ENCODE results near the gene A1BG. TPM values are rescaled to one million over a fixed set of nuclear protein-coding genes. Genes with fewer than 3 reads are reported as not detected.
"Not testable (repeated sequence)": the region's sequence is repeated elsewhere in the genome, so short reads cannot be mapped to it uniquely, and the experiment has no call there.

A1BG gene
- total RNA-seq, 2 donors from 2014 or later = 12.6 to 16.4 TPM

DNA sequence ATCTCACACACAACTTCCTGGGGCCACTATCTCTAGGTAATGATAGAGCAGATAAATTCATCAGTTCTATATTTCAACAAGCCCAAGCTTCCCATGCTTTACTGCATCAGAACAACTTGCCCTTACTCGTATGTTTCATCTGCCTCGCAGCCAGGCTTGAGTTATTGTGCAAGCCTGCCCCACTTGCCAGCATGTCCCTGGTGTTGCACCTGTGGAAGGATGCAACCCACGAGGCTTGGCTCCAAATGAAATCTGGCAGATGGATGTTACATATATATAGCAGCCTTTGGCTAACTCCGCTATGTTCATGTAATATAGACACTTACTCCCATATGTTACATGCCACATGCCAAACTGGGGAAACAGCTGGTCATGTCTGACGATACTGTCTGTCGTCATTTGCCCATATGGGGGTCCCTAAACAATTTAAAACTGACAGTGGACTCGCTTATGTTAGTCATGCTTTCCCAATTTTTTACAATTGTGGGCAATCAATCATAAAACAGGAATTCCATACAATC lies 41.9 kb downstream of the A1BG start:
- Histone ChIP-seq H3K27ac (ENCODE audit: low read depth, low read length) (no peak overlapping the region), H3K4me3 (ENCODE audit: low read length) (no peak overlapping the region), H3K27me3 (ENCODE audit: control insufficient read depth, insufficient read depth, low read length, poor library complexity, severe bottlenecking) (no peaks in the 10 kb centered on the region), H3K9ac (ENCODE audit: extremely low read depth, low read length, poor library complexity, severe bottlenecking) (no peak overlapping the region), H3K4me1 (ENCODE audit: control insufficient read depth, insufficient read depth, low read length) (no peaks in the 10 kb centered on the region), H3K36me3 (ENCODE audit: control insufficient read depth, insufficient read depth, low read length) (peaks cover 76% of the 10 kb centered on the region), H3K9me3 (ENCODE audit: control insufficient read depth, low read length) (no peaks in the 10 kb centered on the region)
- Mint-ChIP-seq H3K27me3 (ENCODE audit: insufficient read depth) (no peaks in the 10 kb centered on the region), H3K36me3 (ENCODE audit: low read depth) (peaks cover 68% of the 10 kb centered on the region), H3K9me3 (no peaks in the 10 kb centered on the region), H3K27ac (no peak overlapping the region), H3K4me1 (peaks cover under 1% of the 10 kb centered on the region), H3K4me3 (no peak overlapping the region)
- DNase-seq = no peak
- 94 to 95% methylated on average over 6 to 7 of the region's 7 CpGs for WGBS, 2 experiments (ENCODE audit: insufficient coverage in 1 of 2, insufficient read length in 1 of 2)
- TF ChIP-seq, protein P1, sequence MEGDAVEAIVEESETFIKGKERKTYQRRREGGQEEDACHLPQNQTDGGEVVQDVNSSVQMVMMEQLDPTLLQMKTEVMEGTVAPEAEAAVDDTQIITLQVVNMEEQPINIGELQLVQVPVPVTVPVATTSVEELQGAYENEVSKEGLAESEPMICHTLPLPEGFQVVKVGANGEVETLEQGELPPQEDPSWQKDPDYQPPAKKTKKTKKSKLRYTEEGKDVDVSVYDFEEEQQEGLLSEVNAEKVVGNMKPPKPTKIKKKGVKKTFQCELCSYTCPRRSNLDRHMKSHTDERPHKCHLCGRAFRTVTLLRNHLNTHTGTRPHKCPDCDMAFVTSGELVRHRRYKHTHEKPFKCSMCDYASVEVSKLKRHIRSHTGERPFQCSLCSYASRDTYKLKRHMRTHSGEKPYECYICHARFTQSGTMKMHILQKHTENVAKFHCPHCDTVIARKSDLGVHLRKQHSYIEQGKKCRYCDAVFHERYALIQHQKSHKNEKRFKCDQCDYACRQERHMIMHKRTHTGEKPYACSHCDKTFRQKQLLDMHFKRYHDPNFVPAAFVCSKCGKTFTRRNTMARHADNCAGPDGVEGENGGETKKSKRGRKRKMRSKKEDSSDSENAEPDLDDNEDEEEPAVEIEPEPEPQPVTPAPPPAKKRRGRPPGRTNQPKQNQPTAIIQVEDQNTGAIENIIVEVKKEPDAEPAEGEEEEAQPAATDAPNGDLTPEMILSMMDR (conservative IDR thresholded peaks at IDR 0.05) = no peak

DNA sequence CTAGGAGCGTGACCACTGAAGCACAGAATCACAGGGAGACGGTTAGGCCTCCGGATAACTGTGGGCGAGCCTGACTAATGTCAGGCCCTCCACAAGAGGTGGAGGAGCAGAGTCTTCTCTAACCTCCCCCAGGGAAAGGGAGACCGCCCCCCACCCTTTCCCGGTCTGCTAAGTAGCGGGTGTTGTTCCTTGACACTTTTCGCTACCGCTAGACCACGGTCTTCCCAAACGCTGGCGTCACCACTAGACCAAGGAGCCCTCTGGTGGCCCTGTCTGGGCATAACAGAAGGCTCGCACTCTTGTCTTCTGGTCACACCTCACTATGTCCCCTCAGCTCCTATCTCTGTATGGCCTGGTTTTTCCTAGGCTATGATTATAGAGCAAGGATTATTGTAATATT lies 42.6 kb downstream of the A1BG start:
- H3K4me1 Mint-ChIP-seq; H3K9me3 ChIP-seq (ENCODE audit: control insufficient read depth, low read length); H3K4me3 Mint-ChIP-seq; H3K27me3 ChIP-seq (ENCODE audit: control insufficient read depth, insufficient read depth, low read length, poor library complexity, severe bottlenecking); H3K9ac ChIP-seq (ENCODE audit: extremely low read depth, low read length, poor library complexity, severe bottlenecking); H3K27ac Mint-ChIP-seq; H3K4me1 ChIP-seq (ENCODE audit: control insufficient read depth, insufficient read depth, low read length); H3K27me3 Mint-ChIP-seq (ENCODE audit: insufficient read depth); H3K4me3 ChIP-seq (ENCODE audit: low read length); H3K9me3 Mint-ChIP-seq; H3K27ac ChIP-seq (ENCODE audit: low read depth, low read length): not testable (repeated sequence)
- DNase-seq = peak; percentile 83
- 51 to 100% methylated on average over 1 to 12 of the region's 13 CpGs for WGBS, 2 experiments (ENCODE audit: insufficient coverage in 1 of 2, insufficient read length in 1 of 2)
- TF ChIP-seq, protein P1 (conservative IDR thresholded peaks at IDR 0.05) = peak; percentile 77
- H3K36me3 ChIP-seq (ENCODE audit: control insufficient read depth, insufficient read depth, low read length) = peaks cover 76% of the 10 kb centered on the region
- H3K36me3 Mint-ChIP-seq (ENCODE audit: low read depth) = peaks cover 68% of the 10 kb centered on the region

DNA sequence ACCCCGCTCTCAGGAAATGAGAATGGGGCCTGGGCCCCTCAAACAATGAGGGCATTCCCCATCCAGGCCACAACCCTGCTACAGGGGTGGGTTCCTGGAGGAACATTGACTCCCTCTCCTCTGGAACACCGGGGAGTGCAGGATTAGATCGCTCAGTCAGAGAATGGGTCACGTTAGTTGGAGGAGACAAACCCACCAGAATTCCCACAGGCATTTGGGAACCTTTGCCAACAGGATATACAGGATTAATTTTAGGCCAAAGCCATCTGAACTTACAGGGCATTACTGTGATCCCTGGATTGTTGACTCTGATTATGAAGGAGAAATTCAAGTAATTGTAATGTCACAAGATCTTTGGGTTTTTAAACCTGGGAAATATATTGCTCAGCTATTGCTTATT lies 45.6 kb downstream of the A1BG start:
- Mint-ChIP-seq H3K27ac (no peak overlapping the region), H3K4me1 (peaks cover 14% of the 10 kb centered on the region), H3K9me3 (no peaks in the 10 kb centered on the region), H3K36me3 (ENCODE audit: low read depth) (peaks cover 43% of the 10 kb centered on the region), H3K27me3 (ENCODE audit: insufficient read depth) (no peaks in the 10 kb centered on the region), H3K4me3 (no peak overlapping the region)
- no peak overlapping the region for H3K9ac ChIP-seq (ENCODE audit: extremely low read depth, low read length, poor library complexity, severe bottlenecking)
- DNase-seq = no peak
- peaks cover 59% of the 10 kb centered on the region for H3K36me3 ChIP-seq (ENCODE audit: control insufficient read depth, insufficient read depth, low read length)
- TF ChIP-seq, protein P1 (conservative IDR thresholded peaks at IDR 0.05) = no peak
- no peaks in the 10 kb centered on the region for H3K4me1 ChIP-seq (ENCODE audit: control insufficient read depth, insufficient read depth, low read length)
- WGBS, 2 experiments (ENCODE audit: insufficient coverage in 1 of 2, insufficient read length in 1 of 2) = 96% methylated on average over 4 of the region's 4 CpGs; no CpG with 5 or more reads in 1 of the 2 experiments
- H3K4me3 ChIP-seq (ENCODE audit: low read length) = no peak overlapping the region
- H3K27ac ChIP-seq (ENCODE audit: low read depth, low read length) = no peak overlapping the region
- no peaks in the 10 kb centered on the region for H3K27me3 ChIP-seq (ENCODE audit: control insufficient read depth, insufficient read depth, low read length, poor library complexity, severe bottlenecking)
- no peaks in the 10 kb centered on the region for H3K9me3 ChIP-seq (ENCODE audit: control insufficient read depth, low read length)

Data from endodermal cell (in vitro differentiated cells).